ENCODE data around the gene FOLR2.

DNA sequence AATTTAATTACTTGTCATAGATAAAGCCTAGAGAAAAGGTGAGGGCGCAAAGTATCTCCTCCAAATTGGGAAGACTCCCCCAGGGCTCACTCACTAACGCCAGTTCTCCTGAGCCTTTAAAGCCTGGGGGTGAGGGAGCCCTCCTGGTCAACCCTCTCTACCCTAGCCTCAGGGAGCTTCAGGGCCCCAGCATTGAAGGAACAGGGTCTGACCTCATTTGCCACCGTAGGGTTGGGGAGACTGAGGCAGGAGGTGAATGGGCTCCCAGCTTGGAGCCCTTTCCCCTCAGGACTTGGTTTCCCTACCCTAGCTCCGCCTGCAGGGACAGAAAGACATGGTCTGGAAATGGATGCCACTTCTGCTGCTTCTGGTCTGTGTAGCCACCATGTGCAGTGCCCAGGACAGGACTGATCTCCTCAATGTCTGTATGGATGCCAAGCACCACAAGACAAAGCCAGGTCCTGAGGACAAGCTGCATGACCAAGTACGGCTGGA, 1.7 kb downstream of the FOLR2 start:
- no peak for TF ChIP-seq EZH2 (IDR thresholded peaks at IDR 0.05; ENCODE audit: low read length)
- TF ChIP-seq, protein P1, sequence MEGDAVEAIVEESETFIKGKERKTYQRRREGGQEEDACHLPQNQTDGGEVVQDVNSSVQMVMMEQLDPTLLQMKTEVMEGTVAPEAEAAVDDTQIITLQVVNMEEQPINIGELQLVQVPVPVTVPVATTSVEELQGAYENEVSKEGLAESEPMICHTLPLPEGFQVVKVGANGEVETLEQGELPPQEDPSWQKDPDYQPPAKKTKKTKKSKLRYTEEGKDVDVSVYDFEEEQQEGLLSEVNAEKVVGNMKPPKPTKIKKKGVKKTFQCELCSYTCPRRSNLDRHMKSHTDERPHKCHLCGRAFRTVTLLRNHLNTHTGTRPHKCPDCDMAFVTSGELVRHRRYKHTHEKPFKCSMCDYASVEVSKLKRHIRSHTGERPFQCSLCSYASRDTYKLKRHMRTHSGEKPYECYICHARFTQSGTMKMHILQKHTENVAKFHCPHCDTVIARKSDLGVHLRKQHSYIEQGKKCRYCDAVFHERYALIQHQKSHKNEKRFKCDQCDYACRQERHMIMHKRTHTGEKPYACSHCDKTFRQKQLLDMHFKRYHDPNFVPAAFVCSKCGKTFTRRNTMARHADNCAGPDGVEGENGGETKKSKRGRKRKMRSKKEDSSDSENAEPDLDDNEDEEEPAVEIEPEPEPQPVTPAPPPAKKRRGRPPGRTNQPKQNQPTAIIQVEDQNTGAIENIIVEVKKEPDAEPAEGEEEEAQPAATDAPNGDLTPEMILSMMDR (optimal IDR thresholded peaks at IDR 0.05 in 1 of 3, IDR thresholded peaks at IDR 0.05 in 1 of 3, conservative IDR thresholded peaks at IDR 0.05 in 1 of 3; ENCODE audit: extremely low read depth in 1 of 3, insufficient read depth in 2 of 3, low read length in 3 of 3) = no peak

Measured in keratinocyte (primary cell).